Hepatocyte (in vitro differentiated cells): Measurements from ENCODE around the gene TMEM245.

Experiments used
- CTCF ChIP-seq: fragments of 200-600 bp; sonication (generic); IDR thresholded peaks from 2 replicates; pipeline ENCODE4 v1.5.1; 2016; ENCODE audit warnings: antibody characterized with exemption, mild to moderate bottlenecking; ENCODE audit not compliant: poor library complexity
- EZH2 ChIP-seq: fragments of 200-600 bp; sonication (generic); IDR thresholded peaks from 2 replicates; pipeline ENCODE4 v1.6.1; 2016; ENCODE audit warnings: antibody characterized with exemption, mild to moderate bottlenecking, borderline replicate concordance
- EZH2phosphoT487 ChIP-seq: fragments of 200-600 bp; sonication (generic); IDR thresholded peaks from one replicate; pipeline ENCODE4 v1.6.1; 2018; ENCODE audit warnings: antibody characterized with exemption, mild to moderate bottlenecking, low read depth, moderate library complexity; ENCODE audit not compliant: unreplicated experiment, severe bottlenecking

DNA sequence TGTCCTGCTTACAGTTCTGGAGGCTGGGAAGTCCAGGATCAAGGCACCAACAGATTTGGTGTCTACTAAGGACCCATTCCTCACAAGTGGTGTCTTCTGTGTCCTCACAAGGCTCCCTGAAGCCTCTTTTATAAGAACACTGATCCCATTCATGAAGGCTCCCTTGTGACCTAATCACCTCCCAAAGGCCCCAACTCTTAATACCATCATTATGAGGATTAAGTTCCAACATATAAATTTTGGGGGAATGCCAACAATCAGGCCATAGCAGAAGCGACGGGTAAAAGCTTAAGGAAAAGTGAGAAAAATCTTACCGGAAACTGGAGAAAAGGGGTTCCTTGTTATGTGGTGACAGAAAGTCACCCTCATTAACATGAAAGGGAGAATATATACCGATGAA, 117.6 kb downstream of the TMEM245 start:
- TF ChIP-seq CTCF (no peak), EZH2 (no peak), EZH2phosphoT487 (no peak)
